SH-SY5Y (cell line): ENCODE data around the gene MARCHF5.

Experiments
- GATA2 ChIP-seq: IDR thresholded peaks from 2 replicates; pipeline ENCODE4 v1.6.1; 2011; ENCODE audit warnings: mild to moderate bottlenecking, low read depth, low read length
- GATA3 ChIP-seq: IDR thresholded peaks from 2 replicates; pipeline ENCODE4 v1.6.1; 2011; ENCODE audit warnings: low read depth, mild to moderate bottlenecking, low read length, moderate library complexity

GRCh38 chr10:92309272-92309671 is 18.3 kb downstream of the MARCHF5 start:
- no peak for TF ChIP-seq GATA2
- TF ChIP-seq GATA3, result no peak
